ENCODE measurements around the gene STK33.

STK33 gene

GRCh38 chr11:8370812-8371515 lies 223.1 kb downstream of the STK33 start:
- no peak for DNase-seq

DNA sequence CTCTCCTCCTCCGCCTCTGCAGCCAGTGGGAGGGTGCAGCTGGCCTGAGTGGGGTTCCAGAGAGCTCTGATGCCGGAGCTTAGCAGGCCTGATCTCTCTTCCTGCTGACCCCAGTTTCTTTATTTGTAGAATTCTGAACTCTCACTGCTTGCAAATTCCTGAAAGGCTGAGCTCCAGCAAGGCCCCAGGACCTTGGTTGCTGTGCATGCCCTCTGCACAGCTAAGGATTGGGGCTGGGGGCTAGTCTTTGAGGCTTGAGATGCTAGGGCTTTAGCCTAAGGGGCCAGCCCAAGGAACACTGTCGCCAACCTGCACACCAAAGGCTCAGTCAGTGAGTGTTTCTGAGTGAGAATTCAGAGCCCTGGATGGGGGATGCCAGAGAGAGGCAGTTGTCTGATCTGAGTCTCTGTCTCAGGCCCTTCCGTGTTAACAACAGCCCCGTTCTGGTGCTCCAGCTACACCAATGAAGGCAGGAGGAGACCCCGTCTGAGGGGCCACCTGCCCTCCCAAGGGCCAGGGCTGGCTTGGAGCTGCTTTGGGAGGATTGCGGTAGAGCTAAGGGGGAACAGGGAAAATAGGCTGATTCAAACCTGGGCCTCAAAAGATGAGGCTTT lies 224.3 kb downstream of the STK33 start:
- no peak for DNase-seq

- no peak for DNase-seq
These were observed 225.3 kb downstream of the STK33 start for GRCh38 chr11:8368772-8369171.

GRCh38 chr11:8368194-8368593 lies 225.8 kb downstream of the STK33 start:
- no peak for DNase-seq

DNA sequence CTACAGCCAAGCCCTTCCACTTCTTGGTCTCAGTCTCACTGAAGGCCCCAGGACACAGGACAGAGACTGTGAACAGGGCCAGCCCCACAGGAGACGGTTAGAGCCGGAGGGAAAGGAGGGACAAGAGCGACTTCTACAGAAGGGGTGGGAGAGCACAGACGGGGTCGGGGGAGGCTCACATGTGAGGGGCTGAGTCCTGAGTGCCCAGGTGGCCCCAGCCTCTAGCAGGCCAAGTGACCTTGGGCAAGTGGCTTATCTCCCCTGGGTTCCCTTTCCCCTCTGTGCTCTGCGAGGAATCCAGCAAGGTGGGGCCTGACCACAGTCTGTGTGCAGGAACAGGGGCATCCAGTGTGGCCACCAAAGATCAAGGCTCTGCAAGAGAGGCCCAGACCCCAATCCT lies 227.7 kb downstream of the STK33 start:
- no peak for DNase-seq

GRCh38 chr11:8365216-8365941 lies 228.6 kb downstream of the STK33 start:
- no peak for DNase-seq

DNA sequence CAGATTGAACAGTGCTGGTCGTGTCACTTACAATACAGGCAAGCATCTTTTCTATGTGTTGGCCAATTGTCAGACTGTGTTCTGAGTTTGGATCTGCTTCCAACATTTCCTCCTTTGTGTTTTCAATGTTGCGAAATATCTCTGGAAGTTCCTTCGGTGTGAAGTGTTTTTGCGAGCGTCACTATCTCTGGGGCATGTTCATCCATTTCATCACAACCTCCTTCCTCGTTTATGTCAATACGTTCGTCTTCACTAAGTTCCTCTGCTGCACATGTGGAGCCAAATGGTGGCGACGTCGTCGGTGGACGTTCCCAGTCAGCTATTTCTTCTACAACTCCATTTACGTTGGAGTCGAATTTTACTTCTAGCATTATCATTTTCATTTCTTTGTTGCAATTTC lies 230.1 kb downstream of the STK33 start:
- no peak for DNase-seq

DNA sequence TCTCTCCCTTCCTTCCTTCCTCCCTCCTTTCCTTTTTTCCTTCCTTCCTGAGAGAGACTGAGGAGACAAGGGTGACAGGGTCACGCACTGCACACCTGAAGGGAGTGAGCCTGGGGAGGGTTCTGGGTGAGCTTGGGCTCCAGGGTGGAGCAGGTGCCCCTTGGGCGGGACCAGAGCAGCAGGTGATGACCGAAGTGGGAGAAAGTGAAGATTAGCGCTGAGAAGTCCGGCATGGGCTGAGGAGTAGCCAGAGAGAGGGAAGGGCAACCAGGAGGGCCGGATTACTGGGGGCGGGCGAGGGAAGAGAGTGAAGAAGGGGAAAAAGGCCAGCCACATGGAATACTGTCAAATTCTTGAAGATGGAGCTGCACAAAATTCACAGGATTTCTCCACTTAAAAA lies 231.1 kb downstream of the STK33 start:
- DNase-seq: no peak

DNA sequence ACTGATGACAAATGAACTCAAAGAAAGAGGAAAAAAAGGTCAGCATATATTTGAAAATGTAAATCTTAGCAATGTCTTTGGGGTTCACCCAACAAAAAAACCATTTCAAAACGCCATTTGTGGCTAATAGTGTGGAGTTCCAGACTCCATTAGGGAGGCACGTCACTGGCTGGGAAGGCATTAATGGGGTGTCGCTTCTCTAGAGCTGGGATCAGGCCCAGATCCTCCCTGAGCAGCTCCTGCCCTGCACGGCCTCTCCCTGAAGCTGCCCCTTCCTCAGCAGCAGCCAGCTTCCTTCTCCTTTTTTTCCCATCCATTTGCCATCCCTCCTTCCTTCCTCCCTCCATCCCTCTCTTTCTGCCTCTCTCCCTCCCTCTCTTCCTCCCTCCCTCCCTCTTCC lies 231.5 kb downstream of the STK33 start:
- no peak for DNase-seq

- no peak for DNase-seq
These were observed 232.3 kb downstream of the STK33 start for GRCh38 chr11:8361664-8362210.

DNA sequence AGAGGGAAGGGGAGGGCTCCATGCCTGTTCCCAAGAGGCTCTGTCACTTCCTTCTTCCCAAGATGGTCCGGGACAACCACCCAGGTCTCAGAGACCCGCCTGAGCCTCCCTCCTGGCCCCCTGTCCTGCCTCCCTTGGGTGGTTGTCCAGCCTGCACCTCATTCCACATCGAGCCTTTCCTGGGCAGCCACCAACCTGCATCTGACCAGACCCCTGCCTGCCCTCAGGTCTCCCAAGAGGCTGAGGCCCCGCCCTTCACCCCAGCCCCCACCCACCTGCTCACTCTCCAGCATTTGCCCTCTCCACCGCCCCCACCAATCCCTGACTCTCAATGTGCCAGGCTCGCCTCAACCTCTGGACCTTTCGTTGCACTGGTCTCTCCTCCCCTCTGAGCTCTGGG lies 232.8 kb downstream of the STK33 start:
- DNase-seq: no peak

DNA sequence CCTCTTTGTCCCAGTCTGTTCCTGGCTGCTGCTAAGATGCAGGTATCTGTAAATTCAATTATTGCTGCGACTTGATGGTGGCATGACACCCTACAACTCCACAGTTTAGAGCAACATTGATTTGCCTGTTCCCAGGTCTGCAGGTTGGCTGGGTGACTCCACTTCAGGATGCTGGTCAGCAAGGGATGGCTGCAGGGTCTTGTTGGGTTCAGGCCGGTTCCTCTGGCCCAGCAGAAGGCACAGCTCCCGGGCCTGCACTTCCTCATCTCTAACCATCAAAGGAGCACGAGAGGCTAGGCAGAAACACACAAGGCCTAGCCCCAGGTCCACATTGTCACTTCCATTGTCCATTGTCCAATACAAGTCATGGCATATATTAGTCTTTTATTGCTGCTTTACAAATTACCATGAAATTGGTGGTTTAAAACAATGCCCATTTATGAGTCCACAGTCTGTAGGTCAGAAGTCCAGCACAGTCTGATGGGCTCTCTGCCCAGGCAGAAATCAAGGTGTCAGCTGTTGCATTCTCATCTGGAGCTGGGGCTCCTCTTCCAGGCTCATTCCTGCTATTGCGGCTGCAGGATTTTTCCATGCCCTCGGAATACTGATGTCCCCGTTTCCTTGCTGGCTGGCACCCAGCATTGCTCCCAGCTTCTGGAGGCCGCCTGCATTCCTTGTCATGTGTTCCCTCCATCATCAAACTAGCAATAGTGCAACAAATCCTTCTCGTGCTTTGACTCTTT lies 233.8 kb downstream of the STK33 start:
- no peak for DNase-seq

DNA sequence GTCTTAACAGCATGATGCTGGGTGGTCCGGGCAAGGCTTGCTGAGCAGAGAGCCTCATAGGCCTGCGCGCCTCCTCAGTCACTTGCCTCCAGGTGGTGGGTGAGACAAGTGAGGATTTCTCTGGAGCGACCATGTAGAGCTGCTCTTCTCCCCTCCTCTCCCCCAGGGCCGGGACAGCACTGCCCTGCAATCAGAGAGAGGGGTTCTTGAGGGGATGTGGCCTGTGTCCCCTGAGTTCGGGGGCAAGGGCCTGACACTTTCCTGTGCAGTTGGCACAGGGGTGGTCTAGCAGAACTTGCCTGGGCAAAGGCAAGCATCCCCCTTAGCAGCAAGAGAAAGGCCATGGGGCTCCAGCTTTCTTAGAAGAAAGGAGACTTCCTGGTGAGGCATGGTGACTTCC lies 234.5 kb downstream of the STK33 start:
- no peak for DNase-seq

DNA sequence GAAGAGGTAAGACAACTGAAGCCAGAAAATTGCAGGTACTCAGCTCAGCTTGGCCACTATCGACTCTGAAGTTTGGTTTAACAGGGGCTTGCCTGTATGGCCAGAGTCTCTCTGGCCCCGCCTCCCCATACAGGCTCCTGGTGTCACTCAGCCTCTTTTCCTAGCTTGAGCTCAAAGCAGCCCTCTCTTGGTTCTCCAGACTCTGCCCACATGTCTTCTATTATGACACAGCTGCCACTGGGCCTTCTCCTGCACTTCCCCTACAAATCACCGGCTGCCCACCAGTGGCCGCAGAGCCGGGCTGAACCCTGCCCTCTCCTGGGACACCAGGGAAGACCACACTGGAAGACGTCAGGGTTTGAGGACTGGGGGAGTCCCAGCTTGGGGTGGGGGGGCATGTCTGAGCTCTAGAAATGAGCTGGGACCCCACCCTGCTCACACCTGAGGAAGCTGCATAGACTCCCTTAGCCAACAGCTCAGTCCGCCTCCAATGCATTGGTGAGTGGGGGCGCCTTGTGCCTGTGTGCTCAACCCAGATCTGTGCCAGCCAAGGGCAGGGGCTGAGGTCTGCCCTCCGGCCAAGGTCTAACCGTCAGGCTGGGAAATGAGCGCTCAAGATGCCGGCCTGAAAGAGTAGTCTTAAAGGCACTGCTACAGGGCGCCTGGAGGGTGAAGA lies 236.0 kb downstream of the STK33 start:
- DNase-seq: no peak

DNA sequence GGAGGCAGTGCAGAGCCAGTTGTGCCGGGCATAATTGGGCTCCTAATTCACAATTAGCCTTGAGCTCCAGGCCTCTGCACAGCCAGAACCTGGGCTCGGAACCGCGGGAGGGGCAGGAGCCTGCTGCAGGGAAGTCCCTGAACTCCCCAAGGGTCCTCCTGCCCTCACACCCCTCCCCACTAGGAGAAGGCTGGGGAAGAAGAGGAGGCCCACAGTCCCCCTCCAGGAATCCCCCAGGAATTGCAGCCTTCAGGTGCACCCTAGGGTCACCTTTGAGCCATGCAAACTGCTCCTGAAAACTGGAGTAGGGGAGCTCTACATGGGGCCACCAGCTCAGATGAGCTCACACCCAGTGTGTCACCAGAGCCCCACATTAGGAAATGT lies 236.5 kb downstream of the STK33 start:
- DNase-seq: no peak

GRCh38 chr11:8356721-8357504 lies 237.1 kb downstream of the STK33 start:
- DNase-seq: no peak

- DNase-seq: no peak
These were observed 237.8 kb downstream of the STK33 start for GRCh38 chr11:8356216-8356615.

DNA sequence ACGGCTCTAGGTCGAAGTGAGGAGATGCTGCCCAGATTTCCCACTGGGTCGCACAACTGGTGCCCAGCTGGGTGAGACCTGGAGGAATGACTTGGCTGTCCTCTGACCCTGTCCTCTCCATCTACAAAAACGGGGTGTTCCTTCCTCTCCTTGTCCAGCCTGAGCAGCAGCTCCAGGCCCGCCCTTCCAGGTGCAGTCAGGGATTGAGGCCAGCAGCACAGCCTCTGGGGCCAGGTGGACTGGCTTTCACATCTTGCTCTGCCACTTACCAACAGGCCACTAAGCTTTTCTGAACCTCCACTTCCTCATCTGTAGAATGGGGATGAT lies 238.6 kb downstream of the STK33 start:
- no peak for DNase-seq

GRCh38 chr11:8354622-8355415 lies 239.2 kb downstream of the STK33 start:
- peak; percentile 75 for DNase-seq

GRCh38 chr11:8352876-8353505 lies 241.0 kb downstream of the STK33 start:
- no peak for DNase-seq

Data from NCI-H146 (cell line).